Neural crest cell (in vitro differentiated cells): ENCODE data around the gene GGTLC1. TPM values are rescaled to one million over a fixed set of nuclear protein-coding genes. Genes with fewer than 3 reads are reported as not detected.

ENCODE experiments used
- DNase-seq: peaks from one replicate; pipeline ENCODE4 v3.0.0; 2021; ENCODE audit warnings: low read depth, mixed read lengths, low spot score
- H3K27ac Mint-ChIP-seq: one replicate; pipeline ENCODE4 v1.8.0; 2021; ENCODE audit warnings: mild to moderate bottlenecking, mixed read lengths; ENCODE audit not compliant: unreplicated experiment
- H3K27me3 Mint-ChIP-seq: 2 replicates; pipeline ENCODE4 v1.8.0; 2021; ENCODE audit warnings: low read depth, mild to moderate bottlenecking, mixed read lengths
- H3K36me3 Mint-ChIP-seq: 2 replicates; pipeline ENCODE4 v1.8.0; 2021; ENCODE audit warnings: low read depth, mild to moderate bottlenecking, mixed read lengths
- H3K4me1 Mint-ChIP-seq: 2 replicates; pipeline ENCODE4 v1.8.0; 2021; ENCODE audit warnings: mixed read lengths
- H3K4me3 Mint-ChIP-seq: one replicate; pipeline ENCODE4 v1.8.0; 2021; ENCODE audit warnings: mild to moderate bottlenecking, mixed read lengths
- H3K9me3 Mint-ChIP-seq: 2 replicates; pipeline ENCODE4 v1.8.0; 2021; ENCODE audit warnings: mixed read lengths
- total RNA-seq: library from RNA; stranded (reverse); gene quantifications from 2 replicates; pipeline ENCODE4 v1.2.1, GENCODE V29; 2021
- TF ChIP-seq, protein P1 (sequence below): fragments of 200-600 bp; sonication (generic); conservative IDR thresholded peaks from 2 replicates; pipeline ENCODE4 v1.5.0; 2021; ENCODE audit warnings: antibody characterized with exemption, mild to moderate bottlenecking

Gene GGTLC1
- total RNA-seq, 1 donor from 2014 or later = not detected

- Mint-ChIP-seq H3K36me3 (no peaks in the 10 kb centered on the region), H3K4me3 (no peak overlapping the region), H3K27me3 (no peaks in the 10 kb centered on the region), H3K4me1 (no peaks in the 10 kb centered on the region), H3K27ac (no peak overlapping the region), H3K9me3 (peaks cover 2% of the 10 kb centered on the region)
- no peak for DNase-seq
- TF ChIP-seq, protein P1, sequence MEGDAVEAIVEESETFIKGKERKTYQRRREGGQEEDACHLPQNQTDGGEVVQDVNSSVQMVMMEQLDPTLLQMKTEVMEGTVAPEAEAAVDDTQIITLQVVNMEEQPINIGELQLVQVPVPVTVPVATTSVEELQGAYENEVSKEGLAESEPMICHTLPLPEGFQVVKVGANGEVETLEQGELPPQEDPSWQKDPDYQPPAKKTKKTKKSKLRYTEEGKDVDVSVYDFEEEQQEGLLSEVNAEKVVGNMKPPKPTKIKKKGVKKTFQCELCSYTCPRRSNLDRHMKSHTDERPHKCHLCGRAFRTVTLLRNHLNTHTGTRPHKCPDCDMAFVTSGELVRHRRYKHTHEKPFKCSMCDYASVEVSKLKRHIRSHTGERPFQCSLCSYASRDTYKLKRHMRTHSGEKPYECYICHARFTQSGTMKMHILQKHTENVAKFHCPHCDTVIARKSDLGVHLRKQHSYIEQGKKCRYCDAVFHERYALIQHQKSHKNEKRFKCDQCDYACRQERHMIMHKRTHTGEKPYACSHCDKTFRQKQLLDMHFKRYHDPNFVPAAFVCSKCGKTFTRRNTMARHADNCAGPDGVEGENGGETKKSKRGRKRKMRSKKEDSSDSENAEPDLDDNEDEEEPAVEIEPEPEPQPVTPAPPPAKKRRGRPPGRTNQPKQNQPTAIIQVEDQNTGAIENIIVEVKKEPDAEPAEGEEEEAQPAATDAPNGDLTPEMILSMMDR = no peak
Observed at GRCh38 chr20:24027229-24027628, 38.6 kb upstream of the GGTLC1 start.

DNA sequence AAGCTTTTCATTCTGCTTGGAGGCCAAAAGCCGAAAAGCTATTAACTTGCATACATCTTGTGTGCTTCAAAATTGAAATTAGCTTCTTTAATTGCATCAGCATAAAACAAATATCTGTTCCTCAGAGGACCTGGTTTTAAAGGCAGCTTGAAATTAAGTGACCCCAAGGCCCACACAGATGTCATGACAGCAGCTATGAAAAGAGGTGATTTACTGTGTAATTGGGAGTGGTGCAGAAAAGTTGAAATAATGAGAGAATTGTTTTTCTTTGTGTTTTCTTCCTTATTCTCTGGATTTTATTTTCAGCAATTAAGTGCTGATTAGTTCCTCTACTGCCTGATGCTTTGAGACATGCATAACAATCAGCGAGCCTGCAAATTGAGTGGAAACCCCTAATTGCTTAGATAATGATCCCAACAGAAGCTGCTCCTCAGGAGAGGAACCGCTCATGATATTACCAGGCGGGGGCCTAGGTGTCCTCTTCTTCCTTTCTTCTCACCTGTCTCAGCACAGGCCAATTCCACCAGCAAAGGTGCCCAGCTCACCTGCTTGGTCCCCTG lies 34.1 kb upstream of the GGTLC1 start:
- Mint-ChIP-seq H3K9me3 (no peaks in the 10 kb centered on the region), H3K4me1 (no peaks in the 10 kb centered on the region), H3K4me3 (no peak overlapping the region), H3K27me3 (peaks cover 6% of the 10 kb centered on the region), H3K36me3 (no peaks in the 10 kb centered on the region), H3K27ac (no peak overlapping the region)
- TF ChIP-seq, protein P1 = no peak
- DNase-seq = no peak

DNA sequence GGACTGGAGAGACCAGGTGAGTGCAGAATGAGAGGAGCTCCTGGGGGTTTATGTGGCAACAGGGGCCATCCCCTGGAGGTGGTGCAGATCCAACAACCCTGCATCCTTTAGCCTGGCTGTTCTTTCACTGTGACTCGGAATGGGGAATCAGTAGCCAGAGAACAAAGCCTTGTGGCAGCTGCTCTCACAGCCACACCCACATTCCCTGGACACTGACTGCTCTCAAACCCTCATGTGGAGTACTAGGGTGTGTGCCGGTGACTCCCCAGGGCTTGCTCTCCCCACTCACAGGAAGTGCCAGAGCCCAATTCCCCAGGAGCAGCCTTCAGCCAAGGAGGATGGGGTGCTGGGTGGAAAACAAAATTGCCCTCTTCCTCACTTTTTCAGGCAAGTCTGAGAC lies 30.2 kb upstream of the GGTLC1 start:
- no peak for DNase-seq
- Mint-ChIP-seq H3K27ac (no peak overlapping the region), H3K27me3 (peaks cover 21% of the 10 kb centered on the region), H3K9me3 (no peaks in the 10 kb centered on the region), H3K4me1 (no peaks in the 10 kb centered on the region), H3K4me3 (no peak overlapping the region), H3K36me3 (no peaks in the 10 kb centered on the region)
- TF ChIP-seq, protein P1 = no peak

DNA sequence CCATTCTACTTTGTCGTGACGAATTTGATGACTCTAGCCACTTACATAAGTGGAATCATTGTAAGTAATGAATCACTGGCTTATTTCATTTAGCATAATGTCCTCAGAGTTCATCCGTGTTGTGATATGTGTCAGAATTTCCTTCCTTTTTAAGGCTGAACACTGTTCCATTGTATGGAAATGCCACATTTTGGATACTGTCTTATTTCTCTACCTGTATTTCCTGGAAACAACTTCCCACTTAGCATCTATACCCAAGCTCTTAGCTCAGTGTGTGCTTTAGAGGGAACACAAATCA lies 28.8 kb upstream of the GGTLC1 start:
- H3K27ac Mint-ChIP-seq = no peak overlapping the region
- H3K4me3 Mint-ChIP-seq = no peak overlapping the region
- no peak for DNase-seq
- no peaks in the 10 kb centered on the region for H3K4me1 Mint-ChIP-seq
- no peaks in the 10 kb centered on the region for H3K9me3 Mint-ChIP-seq
- peaks cover 21% of the 10 kb centered on the region for H3K27me3 Mint-ChIP-seq
- TF ChIP-seq, protein P1 = no peak
- H3K36me3 Mint-ChIP-seq = no peaks in the 10 kb centered on the region

- Mint-ChIP-seq H3K9me3 (no peaks in the 10 kb centered on the region), H3K4me3 (no peak overlapping the region), H3K27me3 (peaks cover 21% of the 10 kb centered on the region), H3K27ac (no peak overlapping the region), H3K4me1 (no peaks in the 10 kb centered on the region), H3K36me3 (no peaks in the 10 kb centered on the region)
- TF ChIP-seq, protein P1 = no peak
- DNase-seq = no peak
Observed at GRCh38 chr20:24016607-24017457, 28.3 kb upstream of the GGTLC1 start.
